BJ (cell line): ENCODE measurements around the gene DPEP1. TPM values are rescaled to one million over a fixed set of nuclear protein-coding genes. Genes with fewer than 3 reads are reported as not detected.
"Not testable (repeated sequence)": the region's sequence is repeated elsewhere in the genome, so short reads cannot be mapped to it uniquely, and the experiment has no call there.

Experiments used
- CTCF ChIA-PET: fragments of 350-600 bp; formaldehyde crosslinking; extraction: SDS; loops from one replicate; lab custom pipeline; 2021; ENCODE audit warnings: antibody characterized with exemption, inconsistent platforms; lab: Yijun Ruan, JAX
- POLR2A ChIA-PET: fragments of 300-600 bp; sonication (Branson Sonifier 250); formaldehyde crosslinking; extraction: SDS; loops from one replicate; lab custom pipeline; 2021; ENCODE audit warnings: antibody characterized with exemption; lab: Charles Lee
- DNase-seq: peaks from one replicate; pipeline ENCODE4 v3.0.0-alpha.2; 2011; ENCODE audit warnings: low read depth
- H3K27me3 ChIP-seq: 2 replicates; pipeline ENCODE4 v1.6.0; 2011; ENCODE audit warnings: low read length; ENCODE audit not compliant: control insufficient read depth, insufficient read depth
- H3K36me3 ChIP-seq: 2 replicates; pipeline ENCODE4 v1.5.1; 2011; ENCODE audit warnings: low read length; ENCODE audit not compliant: control insufficient read depth, insufficient read depth
- H3K4me3 ChIP-seq: 2 replicates; pipeline ENCODE4 v1.5.1; 2011; ENCODE audit warnings: low read depth, mild to moderate bottlenecking, control low read depth, low read length
- CTCF ChIP-seq: IDR thresholded peaks from 2 replicates; pipeline ENCODE4 v1.5.1; 2011; ENCODE audit warnings: low read depth, mild to moderate bottlenecking, control low read depth, inconsistent platforms, low read length, moderate library complexity; ENCODE audit not compliant: insufficient read depth
- polyA plus RNA-seq: library from polyadenylated mRNA; depleted of rRNA; stranded (reverse); fragments of >200 nt; gene quantifications from 2 replicates; pipeline ENCODE4 v1.2.3, GENCODE V29; 2011

DPEP1 gene
- polyA plus RNA-seq, 1 experiment: not detected

DNA sequence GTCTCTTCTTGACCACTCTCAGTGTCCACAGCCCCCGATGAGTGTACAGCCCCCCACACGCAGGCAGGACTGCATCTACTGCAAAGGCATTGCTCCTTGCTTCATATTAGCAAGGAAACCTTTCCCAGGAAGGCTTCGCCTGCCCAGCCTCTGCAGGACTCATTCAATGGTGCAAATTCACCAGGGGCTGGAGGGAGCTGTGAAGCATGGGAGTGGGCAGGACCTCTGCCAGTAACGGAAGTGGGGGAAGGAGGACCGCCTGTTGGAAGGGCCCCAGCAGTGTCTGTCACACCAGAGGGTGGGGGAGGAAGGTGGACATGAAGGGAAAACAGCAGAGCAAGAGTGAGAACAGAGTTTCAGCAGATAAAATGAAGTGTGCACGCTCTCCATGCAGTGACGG lies 46.7 kb downstream of the DPEP1 start:
- CTCF ChIA-PET: no interaction called here
- TF ChIP-seq CTCF: no peak
- POLR2A ChIA-PET: no interaction called here
- Histone ChIP-seq H3K27me3 (no peaks in the 10 kb centered on the region), H3K36me3 (peaks cover 3% of the 10 kb centered on the region; the same call in 1 of the 2 replicates), H3K4me3 (no peak overlapping the region)
- no peak for DNase-seq

- ChIA-PET POLR2A (no interaction called here), CTCF (no interaction called here)
- peaks cover 3% of the 10 kb centered on the region; the same call in 1 of the 2 replicates for H3K36me3 ChIP-seq
These were observed 47.8 kb downstream of the DPEP1 start for GRCh38 chr16:89661215-89661614.

DNA sequence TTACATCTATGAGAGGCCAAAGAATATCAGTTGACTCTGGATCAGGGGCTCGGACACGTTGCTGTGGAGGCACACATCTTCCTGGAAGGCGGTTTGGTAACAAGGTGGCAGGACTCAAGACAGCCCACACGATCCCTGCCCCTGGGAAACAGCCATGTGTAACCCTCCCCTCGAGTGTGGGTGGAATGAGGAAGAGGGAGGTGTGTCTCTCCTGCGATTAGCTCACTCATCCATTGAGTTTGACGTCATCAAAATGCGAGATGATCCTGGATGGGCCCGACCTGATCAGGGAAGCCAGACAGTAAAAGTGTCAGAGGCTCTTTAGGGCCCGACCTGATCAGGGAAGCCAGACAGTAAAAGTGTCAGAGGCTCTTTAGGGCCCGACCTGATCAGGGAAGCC lies 50.8 kb downstream of the DPEP1 start:
- H3K36me3 ChIP-seq, H3K27me3 ChIP-seq, POLR2A ChIA-PET, DNase-seq, CTCF ChIA-PET, H3K4me3 ChIP-seq: not testable (repeated sequence)

More at GRCh38 chr16:89661215-89661614, 47.8 kb downstream of the DPEP1 start:
- H3K4me3 ChIP-seq: no peak overlapping the region
- DNase-seq: no peak
- TF ChIP-seq CTCF: no peak
- no peaks in the 10 kb centered on the region for H3K27me3 ChIP-seq

GRCh38 chr16:89667000-89667399 lies 53.6 kb downstream of the DPEP1 start:
- H3K36me3 ChIP-seq, H3K27me3 ChIP-seq, DNase-seq, H3K4me3 ChIP-seq, POLR2A ChIA-PET: not testable (repeated sequence)
- peak; percentile 44 for TF ChIP-seq CTCF
- CTCF ChIA-PET: interaction anchor here (0.8 kb wide), 1 partner anchor 52 kb away, joined by 3 read pairs; no protein-coding TSS in a partner anchor

- peaks cover 1% of the 10 kb centered on the region; the same call in 1 of the 2 replicates for H3K36me3 ChIP-seq
- no peaks in the 10 kb centered on the region for H3K27me3 ChIP-seq
- no peak overlapping the region for H3K4me3 ChIP-seq
- ChIA-PET POLR2A (no interaction called here), CTCF (interaction anchor here (0.8 kb wide), 1 partner anchor 53 kb away, joined by 3 read pairs; no protein-coding TSS in a partner anchor)
- no peak for TF ChIP-seq CTCF
- no peak for DNase-seq
These were observed 54.2 kb downstream of the DPEP1 start for GRCh38 chr16:89667633-89668032.

GRCh38 chr16:89668790-89669158 lies 55.3 kb downstream of the DPEP1 start:
- ChIA-PET CTCF (interaction anchor here (0.6 kb wide), 1 partner anchor 18 kb away, joined by 3 read pairs; no protein-coding TSS in a partner anchor), POLR2A (no interaction called here)
- H3K36me3 ChIP-seq: peaks cover 1% of the 10 kb centered on the region; the same call in 1 of the 2 replicates
- no peaks in the 10 kb centered on the region for H3K27me3 ChIP-seq
- DNase-seq: no peak
- no peak for TF ChIP-seq CTCF
- no peak overlapping the region for H3K4me3 ChIP-seq
